AG20443 (cell line): Measurements from ENCODE around the gene IMMP2L.

ENCODE experiments used
- DNase-seq: peaks from one replicate; pipeline ENCODE4 v3.0.0; 2012; ENCODE audit warnings: low spot score, mixed read lengths

IMMP2L gene

DNA sequence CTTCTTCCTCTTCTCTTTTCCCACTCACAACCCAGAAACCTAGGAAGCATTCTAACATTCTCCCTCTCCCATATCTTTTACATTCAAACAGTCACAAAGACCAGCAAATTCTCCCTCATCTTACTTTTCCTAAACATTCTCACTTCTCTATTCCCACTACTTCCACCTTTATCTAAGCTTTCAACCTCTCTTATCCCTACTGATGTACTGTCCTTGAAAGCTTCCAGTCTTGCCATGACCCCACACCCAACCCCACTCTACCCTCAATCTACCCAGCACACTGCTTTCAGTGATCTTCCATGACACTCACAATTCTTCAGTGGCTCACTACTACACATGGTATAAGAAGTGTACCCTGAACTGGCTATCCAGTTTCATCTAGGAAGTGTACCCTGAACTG is 5.3 kb downstream of the IMMP2L start:
- DNase-seq, result no peak

DNA sequence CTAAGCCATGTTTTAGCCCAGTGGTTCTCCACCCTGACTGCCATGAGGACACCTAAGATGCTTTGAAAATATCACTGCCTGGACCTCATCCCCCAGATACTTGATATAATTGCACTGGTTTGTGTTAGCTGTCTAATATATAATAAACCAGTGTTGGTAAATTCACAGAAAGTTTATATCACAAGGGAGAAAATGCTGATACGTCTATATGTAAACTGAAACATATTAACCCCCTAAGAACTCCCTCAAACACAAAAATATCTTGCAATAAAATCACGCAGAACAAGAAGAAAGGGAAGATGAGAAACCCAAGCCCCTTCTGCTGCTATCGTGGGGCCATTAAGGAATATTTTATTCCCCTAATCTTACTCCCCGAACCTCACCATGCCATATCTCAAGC is 8.2 kb downstream of the IMMP2L start:
- DNase-seq, result no peak

DNA sequence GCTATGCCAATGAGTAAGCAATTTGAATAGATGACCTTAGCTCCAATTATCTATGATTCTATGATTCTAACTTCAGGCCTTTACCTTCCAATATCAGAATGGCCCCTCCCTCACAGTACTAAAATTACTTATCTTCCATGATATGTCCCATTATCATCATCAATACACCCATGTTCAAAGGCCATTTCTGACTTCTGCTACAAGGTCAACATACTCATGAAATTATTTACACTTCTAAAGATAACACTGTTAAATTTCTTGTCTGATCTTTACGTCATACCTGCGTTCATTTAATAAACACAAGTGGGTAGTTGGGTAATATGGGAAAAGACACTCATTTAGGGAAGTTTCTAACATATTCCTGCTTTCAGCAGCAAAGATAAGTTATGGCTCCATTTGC is 21.2 kb downstream of the IMMP2L start:
- no peak for DNase-seq

GRCh38 chr7:111540199-111540815 is 22.0 kb downstream of the IMMP2L start:
- no peak for DNase-seq

DNA sequence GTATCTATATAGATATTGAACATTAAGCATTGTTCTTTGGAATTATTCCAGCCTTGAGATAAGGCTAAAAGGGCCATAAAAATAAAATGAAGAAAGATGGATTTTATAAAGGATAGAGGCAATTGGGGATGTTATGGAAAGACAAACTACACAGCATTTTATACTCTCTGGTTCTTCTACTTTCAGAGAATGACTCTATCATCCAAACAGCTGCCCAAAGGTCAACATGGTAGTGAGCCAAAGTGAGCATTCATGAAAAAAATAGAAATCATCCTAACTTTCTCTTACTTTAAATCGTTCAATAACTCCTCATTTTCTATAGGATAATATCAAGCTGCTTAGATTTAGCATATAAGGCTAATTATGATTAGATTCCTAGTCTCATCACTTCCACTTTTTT is 25.2 kb downstream of the IMMP2L start:
- no peak for DNase-seq

- DNase-seq, result no peak
These were observed 27.0 kb downstream of the IMMP2L start for GRCh38 chr7:111535142-111535870.

GRCh38 chr7:111532625-111533024 is 29.7 kb downstream of the IMMP2L start:
- no peak for DNase-seq

DNA sequence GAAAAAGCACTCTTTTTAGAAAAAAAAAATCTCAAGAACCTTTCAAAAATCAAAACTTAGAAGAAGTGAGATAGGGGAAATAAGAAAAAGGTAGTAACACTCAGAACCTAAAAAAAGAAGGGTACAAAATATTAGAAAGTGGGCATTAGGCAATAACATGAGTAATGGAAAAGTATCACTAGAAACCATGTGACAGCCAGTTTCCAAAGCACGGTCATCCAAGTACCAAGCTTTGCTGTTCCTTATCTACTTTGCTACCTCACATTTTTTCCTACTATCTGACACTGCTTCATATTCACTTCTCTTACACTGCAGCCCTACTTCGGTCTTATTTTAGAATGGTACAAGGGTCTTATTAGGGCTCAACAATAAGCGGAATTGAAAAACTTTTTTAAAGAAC is 30.3 kb downstream of the IMMP2L start:
- DNase-seq, result no peak

DNA sequence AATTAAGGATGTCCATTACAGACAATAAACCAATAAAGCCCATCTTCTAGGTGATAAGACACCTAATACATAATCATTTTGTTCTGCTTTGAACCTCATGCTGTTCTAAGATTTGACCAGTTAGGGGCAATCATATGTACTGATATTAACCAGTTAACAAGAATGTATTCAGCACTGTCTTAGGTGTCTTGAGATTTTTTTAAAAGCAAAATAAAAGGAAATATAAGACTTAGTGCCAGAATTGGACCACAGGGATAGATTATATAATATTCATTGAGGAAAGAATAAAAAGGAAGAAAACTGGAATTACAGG is 32.0 kb downstream of the IMMP2L start:
- no peak for DNase-seq

- DNase-seq, result no peak
These were observed 32.6 kb downstream of the IMMP2L start for GRCh38 chr7:111529507-111530355.

- DNase-seq, result no peak
These were observed 34.0 kb downstream of the IMMP2L start for GRCh38 chr7:111528331-111528730.

DNA sequence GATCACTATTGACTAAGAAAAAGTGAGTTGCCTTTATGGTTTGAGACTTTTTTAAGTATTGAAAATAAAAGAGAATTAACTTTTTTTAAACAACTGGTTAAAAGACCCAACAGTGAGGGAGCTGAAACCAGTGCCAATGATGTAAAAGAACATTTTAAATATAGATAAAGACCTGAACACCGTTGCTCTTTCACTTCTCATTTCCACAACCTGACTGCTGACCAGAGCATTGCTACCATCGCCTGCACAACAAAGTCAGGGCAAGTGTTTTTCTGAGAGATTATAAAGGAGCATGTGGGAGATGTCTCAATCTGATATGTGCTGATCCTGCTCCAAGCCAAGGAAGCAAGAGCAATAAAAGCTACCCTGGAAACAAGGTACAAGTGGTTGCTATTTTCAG is 34.7 kb downstream of the IMMP2L start:
- no peak for DNase-seq

DNA sequence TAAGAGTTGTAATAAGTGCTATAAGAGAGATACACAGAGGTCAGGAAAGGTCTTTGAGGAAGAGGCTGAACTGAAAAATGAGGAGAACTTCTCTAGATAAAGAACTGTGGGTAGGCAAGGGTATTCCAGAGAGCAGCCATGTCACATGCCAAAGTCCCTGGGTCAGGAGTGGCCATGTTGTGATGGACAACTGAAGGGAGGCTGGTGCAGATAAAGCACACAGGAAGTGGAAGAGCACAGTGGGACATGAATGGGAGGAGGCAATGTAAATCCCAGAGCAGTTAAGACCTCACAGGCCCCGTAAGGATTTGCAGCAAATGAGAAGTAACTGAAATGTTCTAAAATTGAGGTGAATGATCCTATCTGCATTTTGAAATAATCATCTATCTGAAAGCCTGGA is 37.2 kb downstream of the IMMP2L start:
- no peak for DNase-seq

DNA sequence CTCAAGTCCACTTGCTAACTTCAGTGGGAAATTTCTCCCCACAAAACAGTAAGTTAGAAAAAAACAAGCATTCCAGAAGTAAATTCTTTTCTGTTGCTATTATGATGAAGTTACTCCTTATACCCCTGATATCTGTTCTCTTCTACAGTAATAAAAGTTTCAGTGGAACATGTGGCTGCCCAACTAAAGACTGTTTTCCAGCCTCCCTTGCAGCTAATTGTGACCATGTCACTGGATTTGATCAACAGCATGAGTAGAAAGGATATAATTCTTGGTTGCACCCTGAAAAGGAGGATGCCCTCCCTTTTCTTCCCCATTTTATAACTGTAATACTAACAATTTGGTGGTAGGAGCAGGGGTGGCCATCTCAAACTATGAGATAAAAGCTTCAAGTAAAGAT is 40.6 kb downstream of the IMMP2L start:
- no peak for DNase-seq

DNA sequence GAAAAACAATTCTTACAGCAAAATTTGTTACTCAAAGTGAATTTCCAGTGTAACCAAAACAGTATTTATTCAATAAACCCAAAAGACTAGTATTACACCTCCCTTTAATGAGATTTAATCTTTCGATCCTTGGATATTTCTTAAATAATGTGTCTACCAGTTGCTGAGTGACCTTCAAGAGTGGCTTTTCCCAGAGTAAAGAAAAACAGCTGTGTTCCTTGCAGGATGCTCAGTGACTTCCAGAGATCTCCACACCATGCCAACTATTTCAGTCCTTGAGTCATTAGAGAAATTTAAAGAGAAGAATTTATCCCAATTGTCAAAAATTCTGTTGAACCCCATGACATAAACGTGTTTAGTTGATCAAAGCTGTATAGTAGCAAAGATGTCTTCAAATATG is 44.0 kb downstream of the IMMP2L start:
- no peak for DNase-seq

DNA sequence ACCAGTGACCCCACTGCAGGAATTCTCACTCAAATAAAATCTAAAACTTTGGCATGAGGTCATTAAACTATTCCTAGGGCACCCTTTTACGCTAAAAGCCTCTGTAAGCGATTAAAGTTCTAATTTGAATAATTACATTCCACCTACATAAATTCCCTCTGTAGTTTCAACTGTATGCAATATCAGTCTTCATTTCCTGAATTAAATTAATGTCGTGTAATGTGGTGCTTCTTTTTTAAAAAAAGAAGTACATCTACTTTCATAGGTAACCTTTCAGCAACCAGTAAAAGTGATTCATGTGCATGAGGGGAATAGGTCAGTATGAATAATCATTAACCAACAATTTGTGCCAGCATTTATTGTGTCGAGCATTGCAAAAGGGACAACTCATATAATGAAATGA is 44.7 kb downstream of the IMMP2L start:
- no peak for DNase-seq

DNA sequence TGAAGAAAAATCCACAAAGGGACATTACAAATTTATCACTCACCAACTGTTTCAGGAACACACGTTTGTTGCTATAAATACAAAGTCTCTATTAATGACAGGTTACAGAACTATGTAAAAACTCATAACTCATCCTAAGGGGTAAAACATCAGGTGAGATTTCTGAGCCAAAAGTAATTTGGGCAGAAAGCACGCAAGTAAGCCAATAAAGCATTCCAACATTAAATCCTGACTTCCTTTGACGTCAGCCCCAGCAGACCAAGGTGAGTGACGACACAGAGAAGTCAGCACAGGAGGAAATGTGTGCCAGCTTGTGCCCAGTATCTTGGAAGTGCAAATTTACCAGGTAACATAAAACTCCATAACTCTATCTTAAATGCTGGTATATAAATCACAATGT is 45.7 kb downstream of the IMMP2L start:
- DNase-seq, result no peak

DNA sequence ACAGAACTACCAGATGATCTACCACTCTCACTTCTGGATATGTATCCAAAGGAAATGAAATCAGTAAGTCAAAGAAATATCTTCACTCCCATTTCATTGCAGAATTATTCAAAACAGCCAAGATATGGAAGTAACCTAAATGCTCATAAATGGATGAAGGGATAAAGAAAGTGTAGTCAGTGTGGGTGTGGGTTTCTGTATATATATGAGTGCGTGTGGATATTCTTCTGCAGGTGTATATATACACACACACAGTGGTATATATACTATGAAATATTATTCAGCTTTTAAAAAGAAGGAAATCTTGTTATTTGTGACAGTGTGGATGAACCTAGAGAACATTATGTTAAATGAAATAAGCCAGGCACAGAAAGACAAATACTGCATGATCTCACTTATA is 48.7 kb downstream of the IMMP2L start:
- DNase-seq, result no peak

DNA sequence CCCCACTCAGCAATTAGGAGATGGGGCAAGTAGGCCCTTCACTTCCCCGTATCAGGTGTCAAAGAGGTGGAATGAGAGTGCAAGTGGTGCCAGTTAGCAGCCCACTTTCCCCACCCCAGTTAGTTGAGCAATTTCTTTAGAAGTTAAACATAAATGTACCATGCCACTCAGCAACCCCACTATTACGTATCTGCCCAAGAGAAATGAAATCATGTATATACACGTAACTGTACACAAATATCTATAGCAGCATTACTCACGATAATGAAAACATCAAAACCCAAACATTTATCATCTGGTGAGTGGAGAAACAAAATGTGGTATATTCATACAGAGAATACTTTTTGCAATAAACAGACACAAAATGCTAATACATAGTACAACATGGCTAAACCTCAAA is 50.4 kb downstream of the IMMP2L start:
- no peak for DNase-seq

DNA sequence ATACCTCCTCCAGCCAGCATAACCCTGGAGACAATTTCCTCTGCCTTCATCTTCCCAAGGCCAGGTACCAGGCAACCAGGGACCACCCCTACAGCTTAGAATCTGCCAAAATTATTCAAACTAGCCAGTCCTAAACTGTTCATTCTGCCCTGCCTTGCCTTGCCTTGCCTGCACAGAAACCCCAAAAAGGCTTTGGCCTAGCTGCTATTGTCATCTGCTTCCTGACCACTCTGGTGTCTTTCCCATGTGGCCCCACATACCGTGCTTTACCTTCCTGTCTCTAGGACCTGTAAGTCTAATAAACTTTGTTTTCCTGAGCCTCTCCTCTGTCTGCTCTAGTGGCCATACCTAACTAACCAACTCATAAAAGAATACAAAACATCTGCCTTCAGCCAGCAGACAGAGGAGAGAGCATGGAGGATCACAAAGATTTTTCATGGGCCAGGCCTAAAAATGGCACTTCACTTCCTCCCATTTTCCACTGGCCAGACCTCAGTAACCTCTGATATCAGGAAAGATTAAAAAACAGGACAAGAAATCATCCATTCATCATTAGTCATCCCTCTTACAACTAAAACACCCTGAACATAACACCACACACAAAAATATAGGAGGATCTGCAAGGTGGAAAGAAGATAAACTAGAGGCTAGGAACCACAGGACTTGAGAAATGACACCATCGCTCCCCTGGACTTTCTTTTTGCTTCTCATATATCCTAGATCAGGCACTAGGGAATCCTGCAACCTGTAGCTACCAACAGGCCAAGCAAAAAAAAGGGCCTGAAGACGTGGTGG is 51.5 kb downstream of the IMMP2L start:
- DNase-seq, result no peak

- no peak for DNase-seq
These were observed 52.2 kb downstream of the IMMP2L start for GRCh38 chr7:111510062-111510461.

GRCh38 chr7:111509288-111509687 is 53.0 kb downstream of the IMMP2L start:
- no peak for DNase-seq

DNA sequence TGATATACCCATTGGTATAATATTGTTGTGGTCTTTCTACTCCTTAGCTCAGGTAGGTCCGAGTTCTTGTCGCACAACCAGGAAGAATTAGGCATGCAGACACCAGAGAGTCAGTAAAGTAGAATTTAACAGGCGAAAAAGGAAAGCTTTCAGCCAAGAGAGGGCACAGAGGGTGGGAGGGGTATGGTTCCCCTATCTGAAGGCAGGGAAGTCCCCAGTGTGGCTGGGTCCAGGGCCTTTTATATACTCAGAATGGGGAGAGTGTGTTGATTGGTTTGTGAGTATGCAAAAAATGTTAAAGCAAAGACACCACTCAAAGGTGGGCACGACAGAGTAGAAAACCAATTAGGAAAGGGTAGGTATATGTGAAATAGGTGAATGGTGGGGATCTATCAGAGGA is 53.9 kb downstream of the IMMP2L start:
- DNase-seq, result no peak
